Measurements from ENCODE around the gene QPRT. TPM values are rescaled to one million over a fixed set of nuclear protein-coding genes. Genes with fewer than 3 reads are reported as not detected.

Gene QPRT
- total and polyA plus RNA-seq, 2 donors (not counting 3 experiments of a cell fraction or from before 2014, with no cell fraction given), result 0.40 to 0.44 TPM

DNA sequence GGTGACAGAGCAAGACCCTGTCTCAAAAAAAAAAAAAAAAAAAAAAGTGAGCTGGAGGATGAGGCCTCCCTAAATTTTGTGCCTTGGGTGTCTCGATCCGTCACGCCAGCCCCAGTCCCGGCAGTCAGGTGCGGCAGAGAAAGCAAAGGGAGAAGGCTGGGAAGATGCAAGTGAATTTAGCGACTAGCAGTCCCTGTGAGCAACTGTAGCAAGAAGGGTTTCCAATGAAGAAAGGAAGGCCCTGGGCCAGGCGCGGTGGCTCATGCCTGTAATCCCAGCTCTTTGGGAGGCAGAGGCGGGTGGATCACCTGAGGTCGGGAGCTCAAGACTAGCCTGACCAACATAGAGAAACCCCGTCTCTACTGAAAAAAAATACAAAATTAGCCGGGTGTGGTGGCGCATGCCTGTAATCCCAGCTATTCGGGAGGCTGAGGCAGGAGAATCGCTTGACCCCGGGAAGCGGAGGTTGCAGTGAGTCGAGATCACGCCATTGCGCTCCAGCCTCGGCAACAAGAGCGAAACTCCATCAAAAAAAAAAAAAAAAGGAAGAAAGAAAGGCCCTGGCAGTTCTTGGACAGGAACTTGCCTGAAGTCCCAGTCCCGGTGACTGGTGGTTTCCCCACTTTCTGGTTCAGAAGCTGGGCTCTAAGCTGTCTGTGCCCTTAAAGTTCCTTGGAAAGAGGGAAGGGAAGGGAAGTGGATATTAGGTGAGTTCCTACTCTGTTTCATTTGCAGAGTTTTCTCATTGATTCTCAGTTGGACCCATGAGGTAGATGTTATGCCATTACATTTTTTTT lies 1.8 kb upstream of the QPRT start:
- ChIA-PET CTCF (interaction anchor here (1.4 to 1.8 kb wide), 2 partner anchors 9 to 52 kb away, joined by 3 to 4 read pairs; no protein-coding TSS in a partner anchor), POLR2A (no interaction called here)
- no peaks in the 10 kb centered on the region for H4K20me1 ChIP-seq (replicated peaks; ENCODE audit: control insufficient read depth, extremely low read depth, insufficient read depth, low read length)
- dilution Hi-C loops (cut with MboI; ENCODE audit: extremely low pct_ligation_motif_present, low sequenced_read_pairs) (no loop called here), intact Hi-C loops (cut with micrococcal nuclease) (no loop called here)
- no peak overlapping the region for H3K4me3 ChIP-seq (replicated peaks in 1 of 3; ENCODE audit: insufficient read depth in 1 of 3, low read depth in 1 of 3, low read length in 3 of 3)
- no peak overlapping the region for H3K27ac ChIP-seq (ENCODE audit: insufficient read depth, low read depth, low read length)
- H3K4me2 ChIP-seq (ENCODE audit: insufficient read depth, low read length), result no peak overlapping the region
- BruUV-seq (replicated peaks), result no TSS peak
- H3K9me1 ChIP-seq (replicated peaks; ENCODE audit: control insufficient read depth, extremely low read depth, insufficient read depth, low read length), result no peaks in the 10 kb centered on the region
- no peak for FAIRE-seq
- no peak overlapping the region for H2AFZ ChIP-seq (ENCODE audit: low read depth, low read length)
- no peak for DNase-seq (ENCODE audit: low read depth, low spot score)
- no peak overlapping the region for H3K9ac ChIP-seq (replicated peaks; ENCODE audit: extremely low read depth, insufficient read depth, low read length)
- no peak for TF ChIP-seq POLR2AphosphoS5 (IDR thresholded peaks at IDR 0.05; ENCODE audit: insufficient read depth, low read depth, low read length)
- TF ChIP-seq FOS (IDR thresholded peaks at IDR 0.05; ENCODE audit: borderline replicate concordance, insufficient read depth, low read length), result no peak
- TF ChIP-seq EZH2 (IDR thresholded peaks at IDR 0.05; ENCODE audit: borderline replicate concordance, low read depth, low read length, severe bottlenecking), result no peak
- H3K36me3 ChIP-seq (ENCODE audit: control insufficient read depth in 2 of 2, extremely low read depth in 1 of 2, insufficient read depth in 2 of 2, low read length in 2 of 2), result no peaks in the 10 kb centered on the region
- H3K79me2 ChIP-seq (ENCODE audit: control insufficient read depth, insufficient read depth, low read length), result no peaks in the 10 kb centered on the region
- H3K4me1 ChIP-seq (ENCODE audit: control insufficient read depth, extremely low read depth, insufficient read depth, low read length), result no peaks in the 10 kb centered on the region
- H3K27me3 ChIP-seq (ENCODE audit: control insufficient read depth in 2 of 2, insufficient read depth in 2 of 2, low read length in 2 of 2), result peaks cover 0 to 2% of the 10 kb centered on the region in 2 experiments
- no peaks in the 10 kb centered on the region for H3K9me3 ChIP-seq (replicated peaks; ENCODE audit: control insufficient read depth, insufficient read depth, low read length)

- H3K4me3 ChIP-seq (replicated peaks in 1 of 3; ENCODE audit: insufficient read depth in 1 of 3, low read depth in 1 of 3, low read length in 3 of 3), result no peak overlapping the region
- no peaks in the 10 kb centered on the region for H3K79me2 ChIP-seq (ENCODE audit: control insufficient read depth, insufficient read depth, low read length)
- DNase-seq (ENCODE audit: low read depth, low spot score) (no peak), FAIRE-seq (no peak)
- H3K36me3 ChIP-seq (ENCODE audit: control insufficient read depth in 2 of 2, extremely low read depth in 1 of 2, insufficient read depth in 2 of 2, low read length in 2 of 2), result no peaks in the 10 kb centered on the region
- H3K27me3 ChIP-seq (ENCODE audit: control insufficient read depth in 2 of 2, insufficient read depth in 2 of 2, low read length in 2 of 2), result peaks cover 0 to 2% of the 10 kb centered on the region in 2 experiments
- no peaks in the 10 kb centered on the region for H3K9me1 ChIP-seq (replicated peaks; ENCODE audit: control insufficient read depth, extremely low read depth, insufficient read depth, low read length)
- no peaks in the 10 kb centered on the region for H3K4me1 ChIP-seq (ENCODE audit: control insufficient read depth, extremely low read depth, insufficient read depth, low read length)
- H3K4me2 ChIP-seq (ENCODE audit: insufficient read depth, low read length), result no peak overlapping the region
- dilution Hi-C loops (cut with MboI; ENCODE audit: extremely low pct_ligation_motif_present, low sequenced_read_pairs) (no loop called here), intact Hi-C loops (cut with micrococcal nuclease) (no loop called here)
- no peak overlapping the region for H2AFZ ChIP-seq (ENCODE audit: low read depth, low read length)
- H3K9me3 ChIP-seq (replicated peaks; ENCODE audit: control insufficient read depth, insufficient read depth, low read length), result no peaks in the 10 kb centered on the region
- no peaks in the 10 kb centered on the region for H4K20me1 ChIP-seq (replicated peaks; ENCODE audit: control insufficient read depth, extremely low read depth, insufficient read depth, low read length)
- ChIA-PET POLR2A (no interaction called here), CTCF (interaction anchor here (1.0 to 1.3 kb wide), 3 partner anchors 20 to 375 kb away, joined by 3 to 4 read pairs (median 3); no protein-coding TSS in a partner anchor)
- BruUV-seq (replicated peaks), result no TSS peak
- TF ChIP-seq JUN (IDR thresholded peaks at IDR 0.05; ENCODE audit: borderline replicate concordance, insufficient read depth, insufficient read length, low read depth) (no peak), FOS (IDR thresholded peaks at IDR 0.05; ENCODE audit: borderline replicate concordance, insufficient read depth, low read length) (no peak), MYC (IDR thresholded peaks at IDR 0.05; ENCODE audit: low read depth, low read length) (no peak), EZH2 (IDR thresholded peaks at IDR 0.05; ENCODE audit: borderline replicate concordance, low read depth, low read length, severe bottlenecking) (no peak), POLR2AphosphoS5 (IDR thresholded peaks at IDR 0.05; ENCODE audit: insufficient read depth, low read depth, low read length) (no peak), GATA2 (IDR thresholded peaks at IDR 0.05; ENCODE audit: insufficient read depth, insufficient read length, low read depth, low read length) (no peak), POLR2A (IDR thresholded peaks at IDR 0.05; ENCODE audit: low read depth, low read length) (no peak)
- TF ChIP-seq, protein P1, sequence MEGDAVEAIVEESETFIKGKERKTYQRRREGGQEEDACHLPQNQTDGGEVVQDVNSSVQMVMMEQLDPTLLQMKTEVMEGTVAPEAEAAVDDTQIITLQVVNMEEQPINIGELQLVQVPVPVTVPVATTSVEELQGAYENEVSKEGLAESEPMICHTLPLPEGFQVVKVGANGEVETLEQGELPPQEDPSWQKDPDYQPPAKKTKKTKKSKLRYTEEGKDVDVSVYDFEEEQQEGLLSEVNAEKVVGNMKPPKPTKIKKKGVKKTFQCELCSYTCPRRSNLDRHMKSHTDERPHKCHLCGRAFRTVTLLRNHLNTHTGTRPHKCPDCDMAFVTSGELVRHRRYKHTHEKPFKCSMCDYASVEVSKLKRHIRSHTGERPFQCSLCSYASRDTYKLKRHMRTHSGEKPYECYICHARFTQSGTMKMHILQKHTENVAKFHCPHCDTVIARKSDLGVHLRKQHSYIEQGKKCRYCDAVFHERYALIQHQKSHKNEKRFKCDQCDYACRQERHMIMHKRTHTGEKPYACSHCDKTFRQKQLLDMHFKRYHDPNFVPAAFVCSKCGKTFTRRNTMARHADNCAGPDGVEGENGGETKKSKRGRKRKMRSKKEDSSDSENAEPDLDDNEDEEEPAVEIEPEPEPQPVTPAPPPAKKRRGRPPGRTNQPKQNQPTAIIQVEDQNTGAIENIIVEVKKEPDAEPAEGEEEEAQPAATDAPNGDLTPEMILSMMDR (IDR thresholded peaks at IDR 0.05; ENCODE audit: extremely low read depth in 1 of 2, insufficient read depth in 1 of 2, low read depth in 1 of 2, low read length in 2 of 2), result no peak
- TF ChIP-seq, protein P2, sequence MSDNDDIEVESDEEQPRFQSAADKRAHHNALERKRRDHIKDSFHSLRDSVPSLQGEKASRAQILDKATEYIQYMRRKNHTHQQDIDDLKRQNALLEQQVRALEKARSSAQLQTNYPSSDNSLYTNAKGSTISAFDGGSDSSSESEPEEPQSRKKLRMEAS (IDR thresholded peaks at IDR 0.05; ENCODE audit: insufficient read depth, insufficient read length), result no peak
- H3K27ac ChIP-seq (ENCODE audit: insufficient read depth, low read depth, low read length), result no peak overlapping the region
- no peak overlapping the region for H3K9ac ChIP-seq (replicated peaks; ENCODE audit: extremely low read depth, insufficient read depth, low read length)
Measured at GRCh38 chr16:29680180-29680598, 1.2 kb downstream of the QPRT start.

Measured in endothelial cell of umbilical vein (primary cell).